ENCODE data around the gene ELMO1. TPM values are rescaled to one million over a fixed set of nuclear protein-coding genes. Genes with fewer than 3 reads are reported as not detected.

Gene ELMO1
- total RNA-seq, 1 experiment from 2014 or later: 1.1 TPM

- H3K4me1 ChIP-seq (ENCODE audit: control insufficient read depth in 1 of 2, insufficient read depth in 2 of 2, low read length in 2 of 2): no peaks in the 10 kb centered on the region
- no peak overlapping the region for H2AFZ ChIP-seq (ENCODE audit: low read depth, low read length, poor library complexity, severe bottlenecking)
- ChIA-PET CTCF (no interaction called here), RAD21 (ENCODE audit: low non-redundant PET in 1 of 2, low total read pairs in 2 of 2, uncharacterized antibody in 2 of 2, unreplicated experiment in 2 of 2) (no interaction called here), POLR2A (no interaction called here)
- no peak for DNase-seq (ENCODE audit: low read depth, low spot score)
- H3K79me2 ChIP-seq (ENCODE audit: insufficient read depth, low read length): no peaks in the 10 kb centered on the region
- BruUV-seq (replicated peaks): no TSS peak
- no peak overlapping the region for H3K4me2 ChIP-seq (ENCODE audit: low read length)
- no peaks in the 10 kb centered on the region for H3K9me2 ChIP-seq (ENCODE audit: insufficient read depth)
- H3K4me3 ChIP-seq (replicated peaks in 1 of 2; ENCODE audit: low read depth in 1 of 2, low read length in 2 of 2): no peak overlapping the region
- no peak overlapping the region for H3K9ac ChIP-seq (ENCODE audit: low read length)
- no peak overlapping the region for H3K27ac ChIP-seq (ENCODE audit: low read depth, low read length)
- intact Hi-C loops (cut with micrococcal nuclease): no loop called here
- no peaks in the 10 kb centered on the region for H3K36me3 ChIP-seq (ENCODE audit: control insufficient read depth in 1 of 2, insufficient read depth in 2 of 2, low read length in 2 of 2)
- ATAC-seq: no peak
- H3K27me3 ChIP-seq (ENCODE audit: insufficient read depth, low read length): 0 out of 2 replicates have a peak, but pooled peaks cover 4% of the 10 kb centered on the region
- no peaks in the 10 kb centered on the region for H4K20me1 ChIP-seq (ENCODE audit: insufficient read depth)
- H3K9me3 ChIP-seq (ENCODE audit: control insufficient read depth in 1 of 2, insufficient read depth in 1 of 2, low read depth in 1 of 2, low read length in 2 of 2): no peaks in the 10 kb centered on the region
- TF ChIP-seq CTCF (IDR thresholded peaks at IDR 0.05 in 2 of 3, conservative IDR thresholded peaks at IDR 0.05 in 1 of 3; ENCODE audit: borderline replicate concordance in 1 of 3, insufficient read depth in 1 of 3, low read depth in 2 of 3, low read length in 2 of 3) (no peak), RAD21 (IDR thresholded peaks at IDR 0.05; ENCODE audit: low read depth) (no peak), CBX3 (IDR thresholded peaks at IDR 0.05; ENCODE audit: low read depth) (no peak), YY1 (IDR thresholded peaks at IDR 0.05; ENCODE audit: extremely low read depth, insufficient replicate concordance, low read depth, low read length) (no peak), CEBPB (IDR thresholded peaks at IDR 0.05; ENCODE audit: low read depth) (no peak), ZFX (IDR thresholded peaks at IDR 0.05) (no peak), MAX (IDR thresholded peaks at IDR 0.05) (no peak), POLR2A (IDR thresholded peaks at IDR 0.05; ENCODE audit: borderline replicate concordance, extremely low read depth, insufficient read depth, insufficient read length) (no peak), REST (IDR thresholded peaks at IDR 0.05; ENCODE audit: low read depth) (no peak), EZH2 (IDR thresholded peaks at IDR 0.05) (no peak)
Observed at GRCh38 chr7:36911788-36912187, 536.9 kb downstream of the ELMO1 start.
